GM21825 (cell line): Measurements from ENCODE around the gene PLCB1.

Source experiments
- ATAC-seq: cut with Tn5 transposase; IDR thresholded peaks from one replicate; pipeline ENCODE4 v1.9.1; 2021; ENCODE audit warnings: mild to moderate bottlenecking, moderate library complexity; ENCODE audit not compliant: unreplicated experiment

PLCB1 gene

DNA sequence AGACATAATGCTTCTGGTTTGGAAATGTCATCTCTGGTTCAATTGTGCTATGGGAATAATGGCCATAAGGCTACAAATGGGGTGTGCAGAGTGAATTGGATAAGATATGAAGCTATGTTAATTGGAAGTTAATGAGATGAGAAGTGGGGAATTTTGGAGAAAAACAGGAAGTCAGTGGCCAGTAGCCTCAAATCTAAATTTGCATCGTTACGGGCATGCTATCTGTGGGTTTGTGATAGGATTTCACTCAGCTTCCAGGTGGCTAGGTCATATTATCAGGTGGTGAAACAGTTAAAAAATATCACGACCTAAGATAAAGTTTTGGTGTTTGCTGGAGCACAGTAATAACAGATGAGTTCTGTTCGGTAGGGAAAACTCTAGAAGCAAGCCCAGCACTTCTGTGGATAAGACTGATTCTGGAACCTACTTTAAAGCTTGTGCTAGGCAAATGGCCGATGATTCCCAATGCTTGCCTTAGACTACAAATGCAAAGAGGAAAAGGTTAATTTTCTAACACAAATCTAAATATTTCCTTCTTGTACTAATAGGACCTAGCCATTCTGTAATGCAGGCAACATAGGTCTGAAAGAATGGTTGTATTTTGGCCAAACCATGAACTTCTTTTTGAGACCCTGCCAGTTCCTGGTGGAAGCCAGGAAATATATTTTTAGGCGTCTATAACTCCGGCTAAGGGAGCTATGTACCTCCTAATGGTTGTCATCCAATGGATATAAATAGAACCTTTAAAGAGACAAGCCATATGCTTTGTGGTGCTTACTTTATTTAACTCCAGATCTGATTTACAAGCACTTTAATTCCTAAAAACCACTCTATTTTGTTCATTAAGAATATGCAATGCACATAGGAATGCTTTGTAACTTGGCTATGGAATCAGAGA, 111.0 kb downstream of the PLCB1 start:
- no peak for ATAC-seq

DNA sequence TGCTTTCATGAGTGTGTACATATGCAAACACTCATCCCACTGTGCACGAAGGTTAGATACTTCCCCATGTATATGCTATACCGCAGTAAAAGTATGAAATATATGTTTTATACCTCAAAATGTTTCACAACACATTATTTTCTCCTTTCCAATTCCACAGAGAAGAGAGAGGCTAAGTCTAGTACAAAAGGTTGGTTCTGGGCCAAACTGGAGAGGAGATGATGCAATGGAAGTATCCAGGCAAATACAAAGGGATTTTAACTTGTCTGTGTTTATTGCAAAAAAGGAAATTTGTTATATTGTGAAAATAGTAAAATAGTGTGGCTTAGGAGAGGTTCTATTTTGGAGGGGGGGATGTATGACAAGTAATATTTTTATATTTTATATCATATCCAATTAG, 112.6 kb downstream of the PLCB1 start:
- no peak for ATAC-seq

DNA sequence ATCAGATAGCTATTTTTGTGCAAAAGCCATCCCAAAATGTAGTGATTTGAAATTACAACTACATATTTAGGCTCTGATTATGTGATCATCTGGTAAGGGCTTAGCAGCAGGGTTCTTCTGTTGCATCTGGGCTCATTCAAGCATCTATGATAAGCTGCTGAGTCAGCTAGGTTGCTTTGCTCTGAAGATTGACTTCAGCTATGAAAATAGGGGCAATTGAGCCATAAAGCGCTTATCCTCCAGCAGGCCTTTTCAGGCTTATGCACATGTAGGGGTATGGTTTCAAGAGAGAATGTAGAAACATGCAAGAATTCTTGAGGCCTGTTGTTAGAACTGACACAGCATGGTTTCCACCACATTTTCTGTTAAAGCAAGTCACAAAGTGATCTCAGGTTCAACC, 114.1 kb downstream of the PLCB1 start:
- ATAC-seq: no peak

DNA sequence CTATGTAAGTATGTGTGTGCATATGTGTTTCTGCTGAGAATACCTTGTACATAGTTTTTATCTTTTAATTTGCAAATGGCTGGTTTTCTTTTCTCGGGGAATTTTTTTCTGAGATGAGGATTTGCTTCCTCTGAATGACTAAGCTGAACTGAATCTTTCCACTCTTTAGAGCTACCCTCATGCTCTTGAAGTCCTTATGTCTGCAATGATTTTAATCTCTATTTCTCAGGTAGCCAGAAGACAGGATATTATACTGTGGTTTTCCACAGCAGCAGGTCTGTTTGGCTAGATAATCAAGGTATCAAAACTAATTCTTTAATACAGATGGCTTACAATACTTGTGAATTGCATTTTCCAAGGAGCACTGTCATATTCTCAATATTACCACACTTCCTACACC, 114.7 kb downstream of the PLCB1 start:
- no peak for ATAC-seq

DNA sequence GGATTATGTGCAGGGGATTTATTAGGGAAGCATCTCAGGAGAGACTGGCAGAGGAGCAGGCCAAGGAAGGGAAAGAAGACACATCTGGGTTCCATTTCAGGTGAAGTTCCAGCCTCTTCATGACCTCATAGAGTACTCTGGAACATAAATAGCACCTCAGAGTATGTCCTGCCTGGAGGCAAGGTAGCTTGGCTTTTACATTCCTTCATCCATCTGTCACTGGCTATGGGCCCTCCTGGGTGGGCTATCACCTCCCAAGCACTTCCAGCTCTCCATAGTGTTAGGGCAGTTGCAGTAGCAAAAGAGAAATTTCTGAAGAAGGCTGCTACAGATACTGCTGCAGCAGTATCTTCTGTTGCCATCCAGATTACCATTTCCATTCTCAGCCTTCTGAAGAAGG, 116.0 kb downstream of the PLCB1 start:
- no peak for ATAC-seq

DNA sequence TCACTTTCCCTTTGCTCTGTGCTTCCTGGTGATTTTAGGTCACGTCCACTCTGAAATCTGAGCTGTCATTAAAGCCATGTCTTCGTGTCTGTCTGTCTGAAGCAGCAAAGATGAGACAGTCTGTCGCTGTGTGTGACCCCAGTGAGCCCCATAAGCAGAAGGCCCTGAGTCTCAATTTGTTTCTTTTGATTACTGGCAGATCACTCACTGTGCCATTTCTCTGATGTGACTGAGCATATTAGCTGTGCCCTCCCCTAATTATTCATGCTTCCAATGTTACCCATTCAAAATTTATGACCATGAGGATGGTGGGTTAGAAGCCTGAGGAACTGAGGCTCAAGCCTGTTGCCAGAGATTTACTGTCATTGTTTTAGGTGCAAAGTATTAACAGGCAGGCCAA, 117.6 kb downstream of the PLCB1 start:
- ATAC-seq: no peak

DNA sequence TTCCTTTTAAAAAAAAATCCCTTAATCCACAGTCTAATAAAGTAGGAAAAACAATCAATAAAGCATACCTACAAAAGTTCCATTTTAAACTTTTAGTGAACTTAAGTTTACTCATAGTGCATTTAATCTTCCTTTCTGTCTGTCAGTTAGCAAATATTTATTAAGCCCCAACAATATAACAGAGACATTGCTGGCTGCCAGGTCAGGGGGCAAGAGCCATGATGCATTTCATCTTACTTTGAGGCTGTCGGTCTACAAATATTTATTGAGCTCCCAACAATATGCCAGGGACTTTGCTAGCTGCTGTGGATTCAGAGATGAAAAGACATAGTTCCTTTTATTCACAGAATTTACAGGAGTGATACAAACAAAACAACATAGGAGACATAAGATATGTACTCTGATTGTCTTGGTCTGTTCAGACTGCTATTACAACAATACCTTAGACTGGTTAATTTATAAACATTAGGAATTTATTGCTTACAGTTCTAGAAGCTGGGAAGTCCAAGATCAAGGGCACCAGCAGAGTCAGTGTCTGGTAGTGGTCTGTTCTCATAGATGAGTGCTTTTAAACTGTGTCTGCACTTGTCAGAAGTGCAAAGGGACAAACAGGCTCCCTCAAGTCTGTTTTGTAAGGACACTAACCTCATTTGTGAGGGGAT, 118.6 kb downstream of the PLCB1 start:
- no peak for ATAC-seq

DNA sequence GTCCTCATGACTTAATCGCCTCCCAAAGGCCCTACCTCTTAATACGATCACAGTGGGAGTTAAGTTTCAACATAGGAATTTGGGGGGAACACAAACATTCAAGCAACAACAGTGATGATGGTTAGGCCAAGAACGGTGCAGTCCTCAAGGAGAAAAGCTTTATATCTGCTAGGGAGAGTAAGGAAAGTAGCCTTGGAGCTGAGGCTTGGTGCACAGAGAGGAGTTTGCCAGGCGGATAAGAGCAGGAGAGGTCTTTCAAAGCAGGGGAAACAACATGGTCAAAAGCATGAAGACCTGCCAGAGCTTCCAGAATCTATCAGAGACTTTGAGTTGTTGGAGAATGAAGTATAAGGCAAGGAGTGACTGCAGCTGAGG, 119.1 kb downstream of the PLCB1 start:
- ATAC-seq: no peak

DNA sequence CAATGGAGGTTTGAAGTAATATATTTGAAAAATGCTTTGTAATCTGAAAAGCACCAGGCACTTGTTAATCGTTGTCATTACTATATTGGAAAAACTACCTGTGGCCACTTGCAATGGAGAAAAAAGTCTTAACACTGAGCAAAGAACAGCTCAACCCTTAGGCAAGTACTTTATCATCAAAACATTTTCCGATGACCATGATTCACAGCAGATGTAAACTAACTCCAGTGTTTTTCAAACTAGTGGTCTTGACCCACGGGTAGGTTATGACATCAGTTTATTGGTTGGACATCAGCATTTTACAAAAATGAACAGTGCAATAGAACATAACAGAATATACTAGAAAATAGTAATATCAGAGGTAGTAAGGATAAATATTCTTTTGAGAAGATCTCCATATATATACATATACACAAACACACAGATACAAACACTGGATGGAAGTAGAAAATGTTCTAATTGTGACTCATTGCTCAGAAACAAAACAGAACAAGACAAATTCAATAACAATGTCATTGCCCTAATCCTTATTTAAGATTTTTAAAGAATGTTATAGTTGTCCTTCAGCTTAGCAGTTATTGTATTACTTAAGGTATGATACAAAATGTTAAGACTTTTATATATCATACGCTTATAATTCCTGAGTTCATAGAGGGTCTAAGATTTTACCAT, 123.0 kb downstream of the PLCB1 start:
- no peak for ATAC-seq

DNA sequence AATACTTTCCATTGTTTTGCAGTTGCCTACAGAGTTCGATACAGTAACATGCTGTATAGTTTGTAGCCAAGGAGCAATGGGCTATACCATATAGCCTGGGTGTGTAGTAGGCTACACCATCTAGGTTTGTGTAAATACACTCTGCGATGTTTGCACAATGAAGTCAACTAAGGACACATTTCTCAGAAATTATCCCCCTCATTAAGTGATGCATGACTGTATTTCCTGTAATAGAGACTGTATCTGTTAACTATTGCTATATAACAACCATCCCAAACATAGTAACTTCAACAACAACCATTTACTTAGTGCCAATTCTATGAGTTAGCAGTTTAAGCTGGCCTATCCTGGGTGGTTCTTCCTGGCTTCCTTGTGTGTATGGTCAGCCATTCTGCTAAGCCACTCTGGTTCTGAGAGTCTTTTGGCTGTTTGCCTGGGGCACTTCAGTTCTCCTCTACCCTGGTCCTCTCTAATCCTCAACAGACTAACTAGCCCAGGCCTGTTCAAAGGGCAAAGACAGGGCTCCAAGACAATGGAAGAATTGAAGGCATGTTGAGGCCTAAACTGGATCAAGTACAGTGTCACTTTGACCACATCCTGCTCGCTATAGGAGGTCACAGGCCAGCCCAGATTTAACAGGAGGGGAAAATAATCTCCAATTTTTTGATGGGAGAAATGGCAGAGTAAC, 124.0 kb downstream of the PLCB1 start:
- ATAC-seq: no peak

DNA sequence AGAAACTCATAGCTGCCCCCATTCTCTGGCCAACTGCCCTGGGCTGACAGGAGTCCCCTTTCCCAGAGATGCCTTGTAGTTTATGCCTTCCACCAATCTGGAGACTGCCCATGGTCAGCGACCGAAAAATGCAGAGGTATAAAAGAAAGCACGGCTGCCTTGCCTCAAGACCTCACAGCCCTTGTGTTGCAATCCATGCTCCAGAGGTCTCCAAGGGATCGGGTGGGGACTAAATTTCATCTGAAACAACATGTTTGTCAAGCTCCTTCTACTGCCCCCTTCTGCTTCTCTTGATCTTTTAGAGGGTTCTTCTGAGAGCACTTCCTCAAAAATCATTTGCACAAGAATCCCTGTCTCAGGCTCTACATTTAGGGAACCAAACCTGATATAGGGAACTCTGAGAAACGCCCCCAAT, 128.8 kb downstream of the PLCB1 start:
- ATAC-seq: no peak

DNA sequence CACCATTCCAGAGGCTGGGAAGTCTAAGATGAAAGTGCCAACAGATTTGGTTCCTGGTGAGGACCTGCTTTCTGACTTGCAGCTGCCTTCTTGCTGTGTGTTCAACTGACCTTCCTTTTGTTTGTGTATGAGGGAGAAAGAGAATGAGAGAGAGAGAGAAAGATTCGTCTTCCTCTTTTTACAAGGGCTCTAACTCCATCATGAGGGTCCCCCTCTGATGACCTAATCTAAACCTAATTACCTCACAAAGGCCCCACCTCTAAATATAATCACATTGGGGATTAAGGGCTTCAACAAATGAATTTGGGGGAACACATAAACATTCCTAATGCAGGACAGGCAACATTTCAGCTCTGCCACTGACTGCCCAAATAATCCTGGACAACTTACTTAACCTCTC, 130.7 kb downstream of the PLCB1 start:
- no peak for ATAC-seq

DNA sequence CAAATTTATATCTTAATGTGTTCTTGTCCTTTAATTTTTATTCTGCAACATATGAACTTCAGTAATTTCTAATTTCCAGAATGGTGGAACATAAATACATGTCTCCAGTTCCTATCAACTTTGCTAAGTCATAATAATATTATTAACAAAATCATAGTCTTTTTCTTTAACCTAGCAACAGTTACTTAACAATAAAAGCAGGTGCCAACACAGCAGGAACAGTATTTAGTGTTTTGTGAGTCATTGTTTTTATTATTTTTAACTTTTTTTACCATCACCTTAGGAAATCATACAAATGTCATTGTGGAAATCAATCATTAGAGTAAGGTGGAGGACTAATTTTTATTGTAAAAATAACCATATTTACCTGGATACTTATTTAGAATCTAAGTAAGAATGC, 133.5 kb downstream of the PLCB1 start:
- no peak for ATAC-seq

DNA sequence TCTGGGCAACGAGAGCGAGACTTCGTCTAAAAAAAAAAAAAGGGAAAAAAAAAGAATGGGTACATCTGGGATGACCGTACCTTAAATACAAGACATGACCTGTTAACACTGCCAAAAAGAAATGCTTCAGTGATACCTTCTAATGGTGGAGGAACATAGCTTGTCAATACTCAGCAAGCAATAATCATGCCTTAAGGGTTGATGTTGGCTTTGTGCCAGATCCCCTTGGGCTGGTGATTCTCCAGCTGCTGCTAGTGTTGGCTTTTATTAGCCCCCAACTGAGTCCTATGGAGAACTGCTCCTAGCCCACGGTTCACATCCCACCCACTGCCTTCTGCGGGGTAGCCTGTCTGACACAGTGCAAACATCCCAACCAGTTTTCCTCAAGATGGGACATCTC, 134.9 kb downstream of the PLCB1 start:
- no peak for ATAC-seq

DNA sequence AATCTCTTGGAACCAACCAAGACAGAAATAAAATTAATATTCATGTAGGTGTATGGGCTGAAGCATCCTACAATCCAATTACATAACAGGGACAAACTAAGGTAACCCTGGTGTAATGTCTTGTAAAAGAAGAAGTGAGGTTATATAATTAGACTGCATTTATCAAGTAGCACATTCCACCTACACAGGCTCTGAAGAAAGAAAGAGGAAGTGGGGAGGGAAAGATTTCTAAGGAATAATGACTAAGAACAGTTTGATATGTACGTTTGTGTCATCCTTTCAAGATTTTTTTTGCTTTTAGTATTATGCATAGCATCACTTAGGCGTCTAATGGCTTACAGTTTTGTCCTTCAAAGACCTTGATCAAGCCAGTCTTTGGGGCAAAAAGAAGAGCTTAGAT, 139.7 kb downstream of the PLCB1 start:
- no peak for ATAC-seq

DNA sequence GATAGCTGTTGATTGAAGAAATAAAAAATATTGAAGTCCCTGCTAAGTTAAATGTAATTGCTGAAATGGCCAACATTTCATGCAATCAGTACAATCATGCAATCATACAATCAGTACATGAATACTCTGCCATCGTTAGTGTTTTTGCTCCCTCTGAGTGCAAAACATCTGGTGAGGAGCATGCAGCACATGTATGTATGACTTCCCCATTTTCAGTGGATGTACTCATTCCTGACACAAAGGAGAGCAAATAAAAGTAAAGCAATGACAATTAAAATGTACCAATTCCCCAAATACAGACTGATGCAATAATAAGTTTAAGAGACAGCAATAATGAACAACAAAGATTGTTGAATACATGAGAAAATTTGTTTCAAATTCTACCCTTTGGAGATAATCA, 140.7 kb downstream of the PLCB1 start:
- ATAC-seq: no peak

DNA sequence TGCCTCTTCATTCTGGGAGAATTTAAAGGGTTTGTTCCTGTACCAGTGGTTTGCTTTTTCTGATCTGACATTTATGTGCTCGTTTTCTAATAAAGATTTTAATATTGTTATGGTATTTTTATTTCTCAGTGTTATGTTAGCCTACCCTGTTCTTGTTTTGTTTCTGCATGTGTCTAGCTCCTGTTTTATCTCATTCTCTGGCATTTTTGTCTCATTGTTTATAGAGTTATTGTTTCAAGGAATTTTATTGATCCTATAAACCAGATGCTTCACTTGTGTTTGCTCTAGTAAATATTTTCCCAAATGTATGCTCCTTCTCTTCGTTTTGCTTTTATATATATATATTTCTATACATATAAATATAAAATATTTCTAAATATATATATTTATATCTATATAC, 152.8 kb downstream of the PLCB1 start:
- no peak for ATAC-seq

DNA sequence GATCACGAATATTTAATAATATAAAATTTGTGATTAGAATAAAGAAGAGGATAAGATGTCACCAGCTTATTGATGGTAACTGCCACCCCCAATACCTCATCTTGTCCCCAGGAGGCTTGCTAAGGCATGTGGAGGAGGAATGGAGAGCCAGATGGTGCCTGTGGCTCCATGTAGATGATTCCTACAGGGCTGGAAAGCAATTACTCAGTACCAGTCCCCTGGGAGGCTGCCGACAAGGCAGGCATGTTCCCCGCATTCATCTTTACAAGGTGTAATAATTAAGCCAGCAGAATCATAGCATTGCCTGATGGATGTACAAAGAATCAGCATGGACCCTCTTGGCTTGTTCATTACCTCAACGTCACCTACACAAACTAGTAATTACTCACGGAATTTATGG, 155.3 kb downstream of the PLCB1 start:
- ATAC-seq: no peak

DNA sequence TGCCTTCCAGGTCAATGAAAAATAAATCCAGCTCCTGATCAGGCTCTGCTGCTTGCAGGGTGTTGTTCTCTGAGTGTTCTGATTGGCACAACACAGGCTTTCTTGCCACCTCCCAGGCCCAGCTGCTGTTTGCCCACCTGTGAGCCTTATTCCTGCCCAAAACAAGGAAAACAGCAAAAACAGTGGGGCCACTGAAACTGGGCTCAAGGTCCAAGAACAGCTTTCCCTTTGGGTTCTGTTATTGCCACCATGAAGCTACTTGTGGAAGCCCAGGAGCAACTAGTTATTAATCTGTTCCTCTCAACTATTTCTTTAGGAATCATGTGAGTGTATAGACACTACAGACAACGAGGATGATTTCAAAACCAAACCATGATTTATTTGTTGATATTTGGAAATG, 159.1 kb downstream of the PLCB1 start:
- no peak for ATAC-seq

DNA sequence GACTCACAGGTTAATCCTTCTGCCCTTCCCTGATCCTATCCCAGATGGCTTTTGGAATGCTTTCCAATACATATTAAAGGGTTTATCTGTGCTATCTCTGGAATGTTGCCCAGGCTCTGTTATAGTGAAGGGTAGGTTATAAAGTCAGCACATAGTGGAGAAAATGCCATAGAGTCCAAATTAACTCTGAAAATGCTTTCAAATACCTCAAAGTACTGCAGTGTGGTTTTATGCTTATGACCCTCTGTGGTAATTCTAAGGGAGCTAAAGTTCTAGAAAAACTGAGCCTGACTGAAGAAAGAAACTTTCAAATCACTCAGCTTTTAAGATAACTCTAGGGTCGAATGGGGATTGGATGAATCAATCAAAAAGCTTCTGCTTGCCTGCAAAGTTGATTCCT, 159.8 kb downstream of the PLCB1 start:
- no peak for ATAC-seq

DNA sequence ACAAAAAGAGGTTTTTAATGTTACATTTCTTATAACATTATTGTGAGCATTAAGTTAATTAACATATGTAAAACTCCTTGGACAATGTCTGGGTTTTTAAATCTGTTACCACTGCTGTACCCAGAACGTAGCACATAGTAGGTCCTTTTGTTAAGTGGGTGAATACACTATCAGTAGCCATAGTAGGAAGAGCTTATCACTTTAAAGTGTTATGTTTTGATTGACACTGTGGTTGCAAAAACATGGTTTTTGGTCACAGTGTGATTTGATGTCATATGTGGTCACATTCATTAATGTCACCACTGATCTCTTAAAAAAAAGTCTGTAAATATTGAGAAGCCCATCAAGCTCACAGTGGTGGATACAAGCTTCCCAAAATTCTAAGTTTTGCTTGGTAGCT, 160.7 kb downstream of the PLCB1 start:
- no peak for ATAC-seq
